ENCODE data around the gene XRN1. TPM values are rescaled to one million over a fixed set of nuclear protein-coding genes. Genes with fewer than 3 reads are reported as not detected.

XRN1 gene
- total RNA-seq, 2 donors from 2014 or later: 32.1 to 33.3 TPM

DNA sequence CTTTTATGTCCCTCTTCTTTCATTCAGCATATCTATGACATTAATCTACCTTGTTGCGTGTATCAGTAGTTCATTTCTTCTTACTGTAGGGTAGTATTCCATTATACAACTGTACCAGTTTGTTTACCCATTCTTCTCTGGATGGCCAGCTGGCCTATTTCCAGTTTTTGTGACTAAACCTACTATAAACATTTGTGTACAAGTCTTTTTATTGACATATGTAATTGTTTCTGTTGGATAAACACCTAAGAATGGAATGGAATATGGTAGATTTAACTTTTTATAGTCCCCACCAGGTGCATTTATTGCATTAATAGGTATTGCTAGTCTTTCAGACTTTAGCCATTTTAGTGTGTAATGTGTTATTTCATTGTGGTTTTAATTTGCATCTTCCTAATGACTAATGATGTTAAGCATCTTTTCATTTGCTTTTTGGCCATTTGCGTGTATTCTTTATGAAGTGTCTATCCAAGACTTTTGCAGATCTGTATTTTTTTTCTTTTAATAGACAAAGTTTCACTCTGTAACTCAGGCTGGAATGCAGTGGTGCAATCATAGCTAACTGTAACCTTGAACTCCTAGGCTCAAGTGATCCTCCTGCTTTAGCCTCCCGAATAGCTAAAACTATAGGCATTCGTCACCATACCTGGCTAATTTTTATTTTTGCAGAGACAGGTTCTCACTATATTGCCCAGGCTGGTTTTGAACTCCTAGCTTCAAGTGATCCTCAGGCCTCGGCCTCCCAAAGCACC is 41.9 kb upstream of the XRN1 start:
- WGBS: 88% methylated on average over 5 of the region's 5 CpGs
- intact Hi-C loops (cut with DNase I): no loop called here
- Histone ChIP-seq H3K9me3 (no peaks in the 10 kb centered on the region), H3K36me3 (no peaks in the 10 kb centered on the region), H3K27ac (no peak overlapping the region), H3K27me3 (replicated peaks; ENCODE audit: insufficient read depth) (no peaks in the 10 kb centered on the region), H3K4me1 (replicated peaks) (no peaks in the 10 kb centered on the region), H3K4me3 (no peak overlapping the region)
- TF ChIP-seq, protein P1, sequence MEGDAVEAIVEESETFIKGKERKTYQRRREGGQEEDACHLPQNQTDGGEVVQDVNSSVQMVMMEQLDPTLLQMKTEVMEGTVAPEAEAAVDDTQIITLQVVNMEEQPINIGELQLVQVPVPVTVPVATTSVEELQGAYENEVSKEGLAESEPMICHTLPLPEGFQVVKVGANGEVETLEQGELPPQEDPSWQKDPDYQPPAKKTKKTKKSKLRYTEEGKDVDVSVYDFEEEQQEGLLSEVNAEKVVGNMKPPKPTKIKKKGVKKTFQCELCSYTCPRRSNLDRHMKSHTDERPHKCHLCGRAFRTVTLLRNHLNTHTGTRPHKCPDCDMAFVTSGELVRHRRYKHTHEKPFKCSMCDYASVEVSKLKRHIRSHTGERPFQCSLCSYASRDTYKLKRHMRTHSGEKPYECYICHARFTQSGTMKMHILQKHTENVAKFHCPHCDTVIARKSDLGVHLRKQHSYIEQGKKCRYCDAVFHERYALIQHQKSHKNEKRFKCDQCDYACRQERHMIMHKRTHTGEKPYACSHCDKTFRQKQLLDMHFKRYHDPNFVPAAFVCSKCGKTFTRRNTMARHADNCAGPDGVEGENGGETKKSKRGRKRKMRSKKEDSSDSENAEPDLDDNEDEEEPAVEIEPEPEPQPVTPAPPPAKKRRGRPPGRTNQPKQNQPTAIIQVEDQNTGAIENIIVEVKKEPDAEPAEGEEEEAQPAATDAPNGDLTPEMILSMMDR (IDR thresholded peaks at IDR 0.05): no peak
- TF ChIP-seq POLR2AphosphoS5 (IDR thresholded peaks at IDR 0.05): peak; percentile 68
- DNase-seq (ENCODE audit: low spot score): peak; percentile 67

DNA sequence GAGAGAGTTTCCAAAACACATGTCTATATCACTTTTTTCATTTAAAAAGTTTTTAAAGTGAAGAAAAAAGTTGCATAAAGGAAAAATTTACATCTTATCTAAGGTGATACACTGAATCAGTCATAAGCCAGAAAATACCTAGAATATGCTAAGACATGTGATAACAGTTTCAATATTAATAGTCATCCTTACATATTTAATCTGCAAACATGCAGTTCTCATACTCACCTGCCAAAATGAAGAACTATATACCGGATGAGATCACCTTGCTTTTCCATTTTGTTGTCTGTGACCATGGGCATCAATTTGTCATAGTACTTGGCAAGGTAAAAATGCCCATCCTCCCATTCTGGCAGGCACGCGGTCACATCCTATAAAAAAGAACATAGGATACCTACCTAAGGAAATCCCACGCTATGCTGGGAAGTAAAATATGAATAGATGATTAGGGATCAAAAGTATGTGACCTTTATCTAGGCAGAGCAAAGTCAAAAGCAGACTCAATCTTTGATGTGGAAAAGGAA is 37.1 kb upstream of the XRN1 start:
- intact Hi-C loops (cut with DNase I): no loop called here
- no peaks in the 10 kb centered on the region for H3K36me3 ChIP-seq
- no peaks in the 10 kb centered on the region for H3K27me3 ChIP-seq (replicated peaks; ENCODE audit: insufficient read depth)
- H3K9me3 ChIP-seq: no peaks in the 10 kb centered on the region
- no peak for DNase-seq (ENCODE audit: low spot score)
- TF ChIP-seq POLR2A (IDR thresholded peaks at IDR 0.05) (no peak), POLR2AphosphoS5 (IDR thresholded peaks at IDR 0.05) (peak; percentile 25)
- no peak overlapping the region for H3K27ac ChIP-seq
- WGBS: 84% methylated on average over 4 of the region's 4 CpGs
- H3K4me1 ChIP-seq (replicated peaks): no peaks in the 10 kb centered on the region
- H3K4me3 ChIP-seq: no peak overlapping the region

DNA sequence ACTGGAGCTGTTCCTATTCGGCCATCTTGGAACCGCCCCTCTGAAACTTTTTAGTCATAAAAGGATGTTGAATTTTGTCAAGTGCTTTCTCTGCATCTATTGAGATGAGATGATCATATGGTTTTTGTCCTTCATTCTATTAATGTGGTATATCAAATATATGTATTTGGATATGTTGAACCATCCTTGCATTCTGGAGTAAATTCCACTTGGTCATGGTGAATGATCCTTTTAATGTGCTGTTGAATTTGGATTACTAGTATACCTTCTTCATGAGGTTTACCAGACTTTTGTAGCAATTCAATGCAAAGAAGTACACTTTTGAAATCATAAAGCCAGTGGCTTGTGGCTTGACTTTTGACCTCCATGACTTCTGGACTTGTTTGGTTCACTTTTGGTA is 33.4 kb upstream of the XRN1 start:
- H3K27me3 ChIP-seq (replicated peaks; ENCODE audit: insufficient read depth): no peaks in the 10 kb centered on the region
- H3K9me3 ChIP-seq: no peaks in the 10 kb centered on the region
- no peaks in the 10 kb centered on the region for H3K4me1 ChIP-seq (replicated peaks)
- no peak overlapping the region for H3K4me3 ChIP-seq
- intact Hi-C loops (cut with DNase I): no loop called here
- 100% methylated on average over 2 of the region's 2 CpGs for WGBS
- H3K27ac ChIP-seq: no peak overlapping the region
- no peaks in the 10 kb centered on the region for H3K36me3 ChIP-seq
- TF ChIP-seq POLR2AphosphoS5 (IDR thresholded peaks at IDR 0.05) (no peak), POLR2A (IDR thresholded peaks at IDR 0.05) (no peak)
- TF ChIP-seq, protein P1 (IDR thresholded peaks at IDR 0.05): no peak
- no peak for DNase-seq (ENCODE audit: low spot score)

DNA sequence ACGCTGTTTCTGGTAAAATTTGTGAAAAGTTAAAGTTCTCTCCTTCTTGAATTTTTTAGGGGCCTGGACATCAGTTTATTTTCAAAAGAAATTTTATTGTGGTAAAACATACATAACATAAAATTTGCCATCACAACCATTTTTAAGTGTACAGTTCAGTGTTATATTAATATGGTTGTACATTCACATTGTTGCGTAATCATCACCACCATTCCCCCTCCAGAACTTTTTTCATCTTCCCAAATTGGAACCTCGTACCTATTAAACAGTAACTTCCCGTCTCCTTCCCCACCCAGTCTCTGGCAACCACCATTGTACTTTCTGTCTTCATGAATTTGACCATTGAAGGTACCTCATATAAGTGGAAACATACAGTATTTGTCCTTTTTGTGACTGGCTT is 23.0 kb upstream of the XRN1 start:
- TF ChIP-seq POLR2A (IDR thresholded peaks at IDR 0.05) (no peak), POLR2AphosphoS5 (IDR thresholded peaks at IDR 0.05) (no peak)
- TF ChIP-seq, protein P1 (IDR thresholded peaks at IDR 0.05): no peak
- H3K27ac ChIP-seq: no peak overlapping the region
- no peaks in the 10 kb centered on the region for H3K4me1 ChIP-seq (replicated peaks)
- intact Hi-C loops (cut with DNase I): no loop called here
- H3K36me3 ChIP-seq: no peaks in the 10 kb centered on the region
- DNase-seq (ENCODE audit: low spot score): no peak
- no peaks in the 10 kb centered on the region for H3K27me3 ChIP-seq (replicated peaks; ENCODE audit: insufficient read depth)
- H3K9me3 ChIP-seq: no peaks in the 10 kb centered on the region
- 94% methylated on average over 4 of the region's 4 CpGs for WGBS
- no peak overlapping the region for H3K4me3 ChIP-seq

DNA sequence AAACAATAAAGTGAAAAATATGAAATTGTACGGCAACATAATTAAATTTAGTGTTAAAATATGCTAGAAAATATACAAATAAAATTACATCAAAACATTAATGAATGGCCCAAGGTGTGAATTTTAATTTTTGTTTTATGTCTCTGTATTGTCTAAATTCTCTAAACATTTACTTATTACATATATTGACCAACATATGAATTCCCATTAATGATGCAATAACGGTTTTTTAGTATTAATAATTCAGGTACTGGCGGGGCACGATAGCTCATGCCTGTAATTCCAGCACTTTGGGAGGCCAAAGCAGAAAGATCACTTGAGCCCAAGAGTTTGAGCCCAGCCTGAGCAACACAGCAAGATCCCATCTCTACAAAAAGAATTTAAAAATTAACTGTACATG is 20.6 kb upstream of the XRN1 start:
- intact Hi-C loops (cut with DNase I): no loop called here
- H3K4me3 ChIP-seq: no peak overlapping the region
- H3K27ac ChIP-seq: no peak overlapping the region
- TF ChIP-seq POLR2AphosphoS5 (IDR thresholded peaks at IDR 0.05) (no peak), POLR2A (IDR thresholded peaks at IDR 0.05) (no peak)
- TF ChIP-seq, protein P1 (IDR thresholded peaks at IDR 0.05): no peak
- no peaks in the 10 kb centered on the region for H3K27me3 ChIP-seq (replicated peaks; ENCODE audit: insufficient read depth)
- H3K36me3 ChIP-seq: no peaks in the 10 kb centered on the region
- H3K4me1 ChIP-seq (replicated peaks): no peaks in the 10 kb centered on the region
- WGBS: 96% methylated on average over 4 of the region's 4 CpGs
- DNase-seq (ENCODE audit: low spot score): no peak
- H3K9me3 ChIP-seq: no peaks in the 10 kb centered on the region

All from prostate gland (tissue), 2 donors.